Measurements from ENCODE around the gene RAB6A. TPM values are rescaled to one million over a fixed set of nuclear protein-coding genes. Genes with fewer than 3 reads are reported as not detected.

The RAB6A gene
- 40.5 TPM for polyA plus RNA-seq (2013, experiment 1 of 4)
- polyA plus RNA-seq (2013, experiment 2 of 4), result 38.2 TPM
- polyA plus RNA-seq (2013, experiment 3 of 4), result 37.8 TPM
- polyA plus RNA-seq (2013, experiment 4 of 4), result 39.2 TPM

- H3K4me3 ChIP-seq (ENCODE audit: insufficient read depth, low read depth, low read length), result peak within 1 kb of the TSS; percentile 88
- no peaks in the 10 kb centered on the region for H3K9me3 ChIP-seq (ENCODE audit: control insufficient read depth, low read length)
- H3K4me1 ChIP-seq (ENCODE audit: control insufficient read depth, insufficient read depth, low read length), result peaks cover 11% of the 10 kb centered on the region
- no peaks in the 10 kb centered on the region for H3K36me3 ChIP-seq (ENCODE audit: control insufficient read depth, insufficient read depth, low read length)
- no peaks in the 10 kb centered on the region for H3K27me3 ChIP-seq (ENCODE audit: control insufficient read depth, insufficient read depth, low read length, poor library complexity, severe bottlenecking)
- 0% methylated on average over 74 of the region's 74 CpGs for WGBS, 2 experiments
- peak within 1 kb of the TSS; percentile 62 for H3K27ac ChIP-seq (ENCODE audit: insufficient read depth, low read depth, low read length, poor library complexity, severe bottlenecking)
These were observed at the start of gene RAB6A for GRCh38 chr11:73760679-73761402. RAB6A (minus strand) TSS chr11:73761074; CDS start chr11:73760635, 439 bp downstream.

- H3K4me3 ChIP-seq (ENCODE audit: insufficient read depth, low read depth, low read length), result no peak overlapping the region
- no peak overlapping the region for H3K27ac ChIP-seq (ENCODE audit: insufficient read depth, low read depth, low read length, poor library complexity, severe bottlenecking)
- 80 to 83% methylated on average over 1 of the region's 1 CpG for WGBS, 2 experiments
These were observed 49.8 kb upstream of the RAB6A start for GRCh38 chr11:73810637-73811036.

GRCh38 chr11:73808052-73808451, 47.2 kb upstream of the RAB6A start:
- Histone ChIP-seq H3K27me3 (ENCODE audit: control insufficient read depth, insufficient read depth, low read length, poor library complexity, severe bottlenecking) (no peaks in the 10 kb centered on the region), H3K4me1 (ENCODE audit: control insufficient read depth, insufficient read depth, low read length) (no peaks in the 10 kb centered on the region), H3K9me3 (ENCODE audit: control insufficient read depth, low read length) (no peaks in the 10 kb centered on the region), H3K4me3 (ENCODE audit: insufficient read depth, low read depth, low read length) (no peak overlapping the region), H3K36me3 (ENCODE audit: control insufficient read depth, insufficient read depth, low read length) (no peaks in the 10 kb centered on the region), H3K27ac (ENCODE audit: insufficient read depth, low read depth, low read length, poor library complexity, severe bottlenecking) (no peak overlapping the region)
- no CpG with 5 or more reads among the region's 1 CpG for WGBS, 2 experiments

More at GRCh38 chr11:73810637-73811036, 49.8 kb upstream of the RAB6A start:
- no peaks in the 10 kb centered on the region for H3K4me1 ChIP-seq (ENCODE audit: control insufficient read depth, insufficient read depth, low read length)
- no peaks in the 10 kb centered on the region for H3K27me3 ChIP-seq (ENCODE audit: control insufficient read depth, insufficient read depth, low read length, poor library complexity, severe bottlenecking)
- no peaks in the 10 kb centered on the region for H3K36me3 ChIP-seq (ENCODE audit: control insufficient read depth, insufficient read depth, low read length)
- H3K9me3 ChIP-seq (ENCODE audit: control insufficient read depth, low read length), result no peaks in the 10 kb centered on the region

- H3K27me3 ChIP-seq (ENCODE audit: control insufficient read depth, insufficient read depth, low read length, poor library complexity, severe bottlenecking), result no peaks in the 10 kb centered on the region
- H3K4me3 ChIP-seq (ENCODE audit: insufficient read depth, low read depth, low read length), result no peak overlapping the region
- no peaks in the 10 kb centered on the region for H3K9me3 ChIP-seq (ENCODE audit: control insufficient read depth, low read length)
- H3K27ac ChIP-seq (ENCODE audit: insufficient read depth, low read depth, low read length, poor library complexity, severe bottlenecking), result no peak overlapping the region
- H3K36me3 ChIP-seq (ENCODE audit: control insufficient read depth, insufficient read depth, low read length), result no peaks in the 10 kb centered on the region
- H3K4me1 ChIP-seq (ENCODE audit: control insufficient read depth, insufficient read depth, low read length), result no peaks in the 10 kb centered on the region
These were observed 43.8 kb upstream of the RAB6A start for GRCh38 chr11:73804712-73805111.

GRCh38 chr11:73801136-73801535, 40.3 kb upstream of the RAB6A start:
- H3K36me3 ChIP-seq (ENCODE audit: control insufficient read depth, insufficient read depth, low read length), result no peaks in the 10 kb centered on the region
- no peaks in the 10 kb centered on the region for H3K4me1 ChIP-seq (ENCODE audit: control insufficient read depth, insufficient read depth, low read length)
- 80 to 92% methylated on average over 1 of the region's 1 CpG for WGBS, 2 experiments
- no peak overlapping the region for H3K4me3 ChIP-seq (ENCODE audit: insufficient read depth, low read depth, low read length)
- no peak overlapping the region for H3K27ac ChIP-seq (ENCODE audit: insufficient read depth, low read depth, low read length, poor library complexity, severe bottlenecking)
- no peaks in the 10 kb centered on the region for H3K9me3 ChIP-seq (ENCODE audit: control insufficient read depth, low read length)
- no peaks in the 10 kb centered on the region for H3K27me3 ChIP-seq (ENCODE audit: control insufficient read depth, insufficient read depth, low read length, poor library complexity, severe bottlenecking)

- no peaks in the 10 kb centered on the region for H3K9me3 ChIP-seq (ENCODE audit: control insufficient read depth, low read length)
- WGBS, 2 experiments, result 93 to 94% methylated on average over 3 to 4 of the region's 4 CpGs
- H3K27ac ChIP-seq (ENCODE audit: insufficient read depth, low read depth, low read length, poor library complexity, severe bottlenecking), result no peak overlapping the region
- no peaks in the 10 kb centered on the region for H3K4me1 ChIP-seq (ENCODE audit: control insufficient read depth, insufficient read depth, low read length)
- H3K4me3 ChIP-seq (ENCODE audit: insufficient read depth, low read depth, low read length), result no peak overlapping the region
- H3K36me3 ChIP-seq (ENCODE audit: control insufficient read depth, insufficient read depth, low read length), result no peaks in the 10 kb centered on the region
- H3K27me3 ChIP-seq (ENCODE audit: control insufficient read depth, insufficient read depth, low read length, poor library complexity, severe bottlenecking), result no peaks in the 10 kb centered on the region
These were observed 39.5 kb upstream of the RAB6A start for GRCh38 chr11:73800276-73800806.

GRCh38 chr11:73797457-73797856, 36.6 kb upstream of the RAB6A start:
- Histone ChIP-seq H3K36me3 (ENCODE audit: control insufficient read depth, insufficient read depth, low read length) (no peaks in the 10 kb centered on the region), H3K27me3 (ENCODE audit: control insufficient read depth, insufficient read depth, low read length, poor library complexity, severe bottlenecking) (no peaks in the 10 kb centered on the region), H3K9me3 (ENCODE audit: control insufficient read depth, low read length) (no peaks in the 10 kb centered on the region), H3K4me1 (ENCODE audit: control insufficient read depth, insufficient read depth, low read length) (no peaks in the 10 kb centered on the region), H3K4me3 (ENCODE audit: insufficient read depth, low read depth, low read length) (no peak overlapping the region), H3K27ac (ENCODE audit: insufficient read depth, low read depth, low read length, poor library complexity, severe bottlenecking) (no peak overlapping the region)
- WGBS, 2 experiments, result 90 to 91% methylated on average over 10 of the region's 10 CpGs

- Histone ChIP-seq H3K4me1 (ENCODE audit: control insufficient read depth, insufficient read depth, low read length) (no peaks in the 10 kb centered on the region), H3K27me3 (ENCODE audit: control insufficient read depth, insufficient read depth, low read length, poor library complexity, severe bottlenecking) (no peaks in the 10 kb centered on the region), H3K9me3 (ENCODE audit: control insufficient read depth, low read length) (no peaks in the 10 kb centered on the region), H3K36me3 (ENCODE audit: control insufficient read depth, insufficient read depth, low read length) (no peaks in the 10 kb centered on the region), H3K27ac (ENCODE audit: insufficient read depth, low read depth, low read length, poor library complexity, severe bottlenecking) (no peak overlapping the region), H3K4me3 (ENCODE audit: insufficient read depth, low read depth, low read length) (no peak overlapping the region)
- 90% methylated on average over 19 of the region's 19 CpGs for WGBS, 2 experiments
These were observed 35.2 kb upstream of the RAB6A start for GRCh38 chr11:73795925-73796632.

- Histone ChIP-seq H3K27me3 (ENCODE audit: control insufficient read depth, insufficient read depth, low read length, poor library complexity, severe bottlenecking) (no peaks in the 10 kb centered on the region), H3K4me3 (ENCODE audit: insufficient read depth, low read depth, low read length) (no peak overlapping the region), H3K9me3 (ENCODE audit: control insufficient read depth, low read length) (no peaks in the 10 kb centered on the region), H3K27ac (ENCODE audit: insufficient read depth, low read depth, low read length, poor library complexity, severe bottlenecking) (no peak overlapping the region), H3K4me1 (ENCODE audit: control insufficient read depth, insufficient read depth, low read length) (no peaks in the 10 kb centered on the region), H3K36me3 (ENCODE audit: control insufficient read depth, insufficient read depth, low read length) (no peaks in the 10 kb centered on the region)
These were observed 31.7 kb upstream of the RAB6A start for GRCh38 chr11:73792584-73792983.

GRCh38 chr11:73789279-73789670, 28.4 kb upstream of the RAB6A start:
- Histone ChIP-seq H3K27me3 (ENCODE audit: control insufficient read depth, insufficient read depth, low read length, poor library complexity, severe bottlenecking) (no peaks in the 10 kb centered on the region), H3K4me3 (ENCODE audit: insufficient read depth, low read depth, low read length) (no peak overlapping the region), H3K9me3 (ENCODE audit: control insufficient read depth, low read length) (no peaks in the 10 kb centered on the region), H3K36me3 (ENCODE audit: control insufficient read depth, insufficient read depth, low read length) (no peaks in the 10 kb centered on the region), H3K4me1 (ENCODE audit: control insufficient read depth, insufficient read depth, low read length) (no peaks in the 10 kb centered on the region), H3K27ac (ENCODE audit: insufficient read depth, low read depth, low read length, poor library complexity, severe bottlenecking) (no peak overlapping the region)
- WGBS, 2 experiments, result 97 to 98% methylated on average over 5 of the region's 5 CpGs

Data from ectodermal cell (in vitro differentiated cells).